Trophoblast cell (in vitro differentiated cells and primary cell): ENCODE measurements around the gene DTD1.

ENCODE experiments used
- DNase-seq, 2 donors: peaks; one replicate each; pipeline ENCODE4 v3.0.0-alpha.2; 2016
- H2AFZ ChIP-seq: 2 replicates; pipeline ENCODE4 v1.6.1; 2013; ENCODE audit warnings: low read length, moderate library complexity, mild to moderate bottlenecking; ENCODE audit not compliant: insufficient read depth, poor library complexity
- H2AK5ac ChIP-seq: 2 replicates; pipeline ENCODE4 v1.6.1; 2013; ENCODE audit warnings: mild to moderate bottlenecking, low read length
- H2BK120ac ChIP-seq: 2 replicates; pipeline ENCODE4 v1.6.1; 2013; ENCODE audit warnings: low read length, mild to moderate bottlenecking, moderate library complexity; ENCODE audit not compliant: insufficient read depth, poor library complexity
- H2BK12ac ChIP-seq: 2 replicates; pipeline ENCODE4 v1.6.1; 2013; ENCODE audit warnings: mild to moderate bottlenecking, low read length, moderate library complexity
- H2BK5ac ChIP-seq: 2 replicates; pipeline ENCODE4 v1.6.1; 2013; ENCODE audit warnings: low read length, low read depth, moderate library complexity, mild to moderate bottlenecking; ENCODE audit not compliant: poor library complexity
- H3K14ac ChIP-seq: 2 replicates; pipeline ENCODE4 v1.6.1; 2013; ENCODE audit warnings: mild to moderate bottlenecking, low read length
- H3K18ac ChIP-seq: 2 replicates; pipeline ENCODE4 v1.6.1; 2013; ENCODE audit warnings: mild to moderate bottlenecking, low read length
- H3K23ac ChIP-seq: 2 replicates; pipeline ENCODE4 v1.6.1; 2013; ENCODE audit warnings: low read length
- H3K27ac ChIP-seq: 2 replicates; pipeline ENCODE4 v1.5.1; 2013; ENCODE audit warnings: low read depth, mild to moderate bottlenecking, inconsistent platforms, low read length, moderate library complexity
- H3K27me3 ChIP-seq: 2 replicates; pipeline ENCODE4 v1.6.1; 2013; ENCODE audit warnings: inconsistent platforms, mild to moderate bottlenecking, low read length, moderate library complexity; ENCODE audit not compliant: insufficient read depth
- H3K36me3 ChIP-seq, 2 experiments: 1 replicate in 1 of 2; 2 replicates in 1 of 2; pipeline ENCODE4 v1.6.1; 2013; ENCODE audit warnings: low read length in 2 of 2, mild to moderate bottlenecking in 2 of 2, moderate library complexity in 1 of 2; ENCODE audit not compliant: insufficient read depth in 2 of 2, control insufficient read depth in 1 of 2
- H3K4ac ChIP-seq: 2 replicates; pipeline ENCODE4 v1.6.1; 2013; ENCODE audit warnings: low read depth, mild to moderate bottlenecking, low read length, moderate library complexity
- H3K4me1 ChIP-seq, 2 experiments: 1 replicate in 1 of 2; 2 replicates in 1 of 2; pipeline ENCODE4 v1.6.1; 2013; ENCODE audit warnings: low read length in 2 of 2, mild to moderate bottlenecking in 2 of 2, moderate library complexity in 1 of 2; ENCODE audit not compliant: insufficient read depth in 2 of 2, control insufficient read depth in 1 of 2
- H3K4me2 ChIP-seq: 2 replicates; pipeline ENCODE4 v1.6.1; 2013; ENCODE audit warnings: inconsistent platforms, mild to moderate bottlenecking, low read length, moderate library complexity
- H3K4me3 ChIP-seq: 2 replicates; pipeline ENCODE4 v1.5.1; 2013; ENCODE audit warnings: mild to moderate bottlenecking, low read depth, low read length, inconsistent platforms
- H3K79me1 ChIP-seq: one replicate; pipeline ENCODE4 v1.6.1; 2013; ENCODE audit warnings: low read length
- H3K79me2 ChIP-seq: 2 replicates; pipeline ENCODE4 v1.6.1; 2013; ENCODE audit warnings: low read length, mild to moderate bottlenecking; ENCODE audit not compliant: control insufficient read depth, insufficient read depth, poor library complexity
- H3K9ac ChIP-seq: 2 replicates; pipeline ENCODE4 v1.6.1; 2013; ENCODE audit warnings: mild to moderate bottlenecking, low read length
- H3K9me3 ChIP-seq: 2 replicates; pipeline ENCODE4 v1.6.1; 2013; ENCODE audit warnings: low read depth, mild to moderate bottlenecking, control low read depth, inconsistent platforms, low read length; ENCODE audit not compliant: insufficient read depth
- H4K12ac ChIP-seq: 2 replicates; pipeline ENCODE4 v1.6.1; 2013; ENCODE audit warnings: low read depth, mild to moderate bottlenecking, low read length, moderate library complexity
- H4K8ac ChIP-seq: 2 replicates; pipeline ENCODE4 v1.6.1; 2013; ENCODE audit warnings: low read depth, mild to moderate bottlenecking, low read length, moderate library complexity
- H4K91ac ChIP-seq: one replicate; pipeline ENCODE4 v1.6.1; 2013; ENCODE audit warnings: low read depth, mild to moderate bottlenecking, low read length, moderate library complexity
- WGBS: extraction: QIAGEN DNeasy Blood & Tissue Kit; methylation state at CpG from one replicate; pipeline ENCODE4 v1.1.7; 2013; ENCODE audit warnings: missing lambda C conversion rate; ENCODE audit not compliant: insufficient read length, insufficient coverage; ENCODE audit errors: extremely low coverage; 5-methylcytosine and 5-hydroxymethylcytosine counted together

Gene DTD1

GRCh38 chr20:18578581-18578980 lies 9.3 kb upstream of the DTD1 start:
- Histone ChIP-seq H3K27me3 (no peaks in the 10 kb centered on the region), H3K4me3 (no peak overlapping the region), H2BK120ac (no peak overlapping the region), H3K27ac (no peak overlapping the region), H3K36me3 (no peaks in the 10 kb centered on the region), H3K9ac (no peak overlapping the region), H3K9me3 (no peaks in the 10 kb centered on the region), H2BK5ac (no peak overlapping the region), H2BK12ac (no peak overlapping the region), H3K4me1 (no peaks in the 10 kb centered on the region), H3K14ac (no peak overlapping the region), H3K79me1 (no peaks in the 10 kb centered on the region), H3K4ac (no peak overlapping the region), H3K79me2 (no peaks in the 10 kb centered on the region), H4K12ac (no peak overlapping the region), H2AFZ (no peak overlapping the region), H4K8ac (no peak overlapping the region), H3K4me2 (no peak overlapping the region), H2AK5ac (no peak overlapping the region), H3K23ac (no peak overlapping the region), H4K91ac (no peak overlapping the region), H3K18ac (no peak overlapping the region)
- no peak for DNase-seq
- WGBS: no CpG with 5 or more reads among the region's 6 CpGs

DNA sequence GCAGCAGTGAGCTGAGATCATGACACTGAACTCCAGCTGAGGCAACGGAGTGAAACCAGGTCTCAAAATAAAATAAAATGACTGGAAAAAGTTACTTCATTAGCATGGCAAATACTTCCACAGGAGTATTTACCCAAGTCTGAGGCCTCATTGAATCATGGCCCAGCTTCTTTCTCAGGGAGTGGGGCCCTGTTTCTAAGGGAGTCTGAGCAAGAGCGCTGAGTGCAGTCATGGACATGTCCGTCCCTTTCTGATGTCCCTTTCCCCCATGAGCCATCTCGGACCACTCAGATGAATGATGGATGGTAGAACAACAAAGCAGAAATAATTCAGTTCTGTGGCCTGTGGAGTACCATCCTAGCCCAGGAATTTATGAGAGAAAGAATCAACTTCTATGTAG lies 7.8 kb upstream of the DTD1 start:
- WGBS: no CpG with 5 or more reads among the region's 4 CpGs
- no peak overlapping the region for H3K23ac ChIP-seq

GRCh38 chr20:18585134-18585533 lies 2.7 kb upstream of the DTD1 start:
- H4K8ac ChIP-seq: no peak overlapping the region
- peaks cover 3% of the 10 kb centered on the region for H3K79me2 ChIP-seq
- peaks cover 5% of the 10 kb centered on the region for H3K79me1 ChIP-seq
- no peak overlapping the region for H3K9ac ChIP-seq
- peak in 1 of 2 donors; percentile 19 for DNase-seq
- H3K23ac ChIP-seq: no peak overlapping the region
- H3K27ac ChIP-seq: no peak overlapping the region
- H3K18ac ChIP-seq: no peak overlapping the region
- no peaks in the 10 kb centered on the region for H3K9me3 ChIP-seq
- no peaks in the 10 kb centered on the region for H3K27me3 ChIP-seq
- H2BK5ac ChIP-seq: no peak overlapping the region
- H3K4me1 ChIP-seq: peaks cover 2 to 5% of the 10 kb centered on the region in 2 experiments
- no peak overlapping the region for H3K4ac ChIP-seq
- H2AK5ac ChIP-seq: no peak overlapping the region
- no peak overlapping the region for H2BK120ac ChIP-seq
- H4K91ac ChIP-seq: no peak overlapping the region
- no peak overlapping the region for H2AFZ ChIP-seq
- H2BK12ac ChIP-seq: no peak overlapping the region
- H3K14ac ChIP-seq: no peak overlapping the region
- no CpG with 5 or more reads among the region's 2 CpGs for WGBS
- no peak overlapping the region for H3K4me2 ChIP-seq
- no peak overlapping the region for H4K12ac ChIP-seq
- H3K36me3 ChIP-seq: no peaks in the 10 kb centered on the region
- no peak overlapping the region for H3K4me3 ChIP-seq

More for the DNA sequence above, 7.8 kb upstream of the DTD1 start:
- Histone ChIP-seq H3K4me2 (no peak overlapping the region), H3K14ac (no peak overlapping the region), H3K18ac (no peak overlapping the region), H4K91ac (no peak overlapping the region), H3K9ac (no peak overlapping the region), H2BK12ac (no peak overlapping the region), H3K27me3 (no peaks in the 10 kb centered on the region), H2BK120ac (no peak overlapping the region), H2BK5ac (no peak overlapping the region), H3K4ac (no peak overlapping the region), H4K12ac (no peak overlapping the region), H4K8ac (no peak overlapping the region), H2AFZ (no peak overlapping the region), H3K79me2 (no peaks in the 10 kb centered on the region), H3K4me1 (no peaks in the 10 kb centered on the region), H3K79me1 (no peaks in the 10 kb centered on the region), H3K4me3 (no peak overlapping the region), H2AK5ac (no peak overlapping the region), H3K27ac (no peak overlapping the region), H3K9me3 (no peaks in the 10 kb centered on the region), H3K36me3 (no peaks in the 10 kb centered on the region)
- DNase-seq: no peak

DNA sequence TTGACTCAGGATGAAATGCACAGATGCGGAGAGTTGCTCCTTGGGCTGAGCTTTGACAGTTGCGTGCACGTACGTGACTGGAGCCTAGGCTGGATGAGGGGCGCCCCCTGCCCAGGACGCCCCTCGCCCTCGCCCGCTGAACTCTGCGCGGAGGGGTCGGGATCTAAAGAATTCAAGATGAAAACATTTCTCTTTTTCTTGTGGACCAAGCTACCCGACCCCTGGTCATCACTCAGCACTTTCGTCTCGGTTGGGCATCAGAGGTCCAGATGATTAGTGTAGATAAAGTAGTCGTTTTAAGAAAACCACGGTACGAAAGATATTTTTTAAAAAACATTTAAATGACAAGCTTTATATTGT lies 700 bp downstream of the DTD1 start:
- Histone ChIP-seq H3K9me3 (no peaks in the 10 kb centered on the region), H3K14ac (no peak overlapping the region), H2BK120ac (no peak overlapping the region), H3K18ac (no peak overlapping the region), H3K9ac (no peak overlapping the region), H3K79me1 (peaks cover 5% of the 10 kb centered on the region), H2AK5ac (no peak overlapping the region), H2AFZ (peak overlapping the region; percentile 82), H3K4ac (no peak overlapping the region), H3K23ac (no peak overlapping the region), H3K4me3 (peak overlapping the region; percentile 81), H3K36me3 (no peaks in the 10 kb centered on the region), H3K27me3 (no peaks in the 10 kb centered on the region), H4K91ac (no peak overlapping the region), H4K12ac (no peak overlapping the region), H3K27ac (no peak overlapping the region), H3K4me2 (peak overlapping the region; percentile 90), H3K4me1 (peaks cover 2 to 5% of the 10 kb centered on the region in 2 experiments), H4K8ac (no peak overlapping the region), H2BK12ac (no peak overlapping the region), H3K79me2 (peaks cover 3% of the 10 kb centered on the region), H2BK5ac (no peak overlapping the region)
- no CpG with 5 or more reads among the region's 18 CpGs for whole genome bisulfite sequencing
- DNase-seq: no peak
